ENCODE measurements around the gene SLC39A9. TPM values are rescaled to one million over a fixed set of nuclear protein-coding genes. Genes with fewer than 3 reads are reported as not detected.

The SLC39A9 gene
- total RNA-seq, result 100 to 1,000 TPM; 121 to 125 TPM

DNA sequence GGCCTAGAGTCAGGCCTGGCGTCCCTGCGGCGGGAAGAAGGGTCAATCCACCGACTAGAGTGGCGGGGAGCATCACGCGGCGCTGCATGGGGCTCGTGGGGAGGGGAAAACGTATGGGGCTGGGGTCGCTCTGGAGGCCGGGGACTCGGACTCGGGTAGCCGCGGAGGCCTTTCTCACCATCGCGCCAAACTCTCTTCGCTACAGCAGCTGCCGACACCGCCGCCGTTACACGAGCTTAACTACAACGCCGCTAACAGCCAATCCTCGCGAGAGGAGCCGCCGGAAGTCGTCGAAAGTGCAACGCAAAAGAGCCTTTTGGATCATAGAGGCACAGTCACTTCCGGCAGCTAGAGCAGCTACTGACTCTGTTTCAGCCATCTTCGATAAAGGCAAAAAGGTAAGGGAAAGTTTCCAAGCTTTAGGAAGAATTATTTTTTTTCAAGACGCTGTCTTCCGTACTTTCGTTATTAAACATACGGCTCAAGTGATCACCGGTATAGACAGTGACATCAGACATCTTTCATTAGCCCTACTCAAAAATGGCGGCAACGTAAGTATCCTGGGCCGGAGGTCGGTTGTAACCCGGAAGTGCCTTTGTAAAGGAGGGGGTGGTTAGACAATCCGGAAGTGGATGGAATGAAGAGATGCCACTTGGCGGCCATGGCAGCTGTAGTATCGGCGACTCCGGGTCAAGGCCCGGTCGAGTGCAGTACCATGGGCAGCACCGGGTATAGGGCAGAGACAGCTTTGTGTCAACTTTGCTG is at the start of gene SLC39A9, which contains the start of gene ERH:
SLC39A9 (plus strand) TSS at position 640 of the 765 bp plus-strand sequence. CDS start 678 bp downstream, outside the sequence.
ERH (minus strand) TSS at position 247 of the 765 bp plus-strand sequence; CDS start at position 181, 66 bp downstream.

DNA sequence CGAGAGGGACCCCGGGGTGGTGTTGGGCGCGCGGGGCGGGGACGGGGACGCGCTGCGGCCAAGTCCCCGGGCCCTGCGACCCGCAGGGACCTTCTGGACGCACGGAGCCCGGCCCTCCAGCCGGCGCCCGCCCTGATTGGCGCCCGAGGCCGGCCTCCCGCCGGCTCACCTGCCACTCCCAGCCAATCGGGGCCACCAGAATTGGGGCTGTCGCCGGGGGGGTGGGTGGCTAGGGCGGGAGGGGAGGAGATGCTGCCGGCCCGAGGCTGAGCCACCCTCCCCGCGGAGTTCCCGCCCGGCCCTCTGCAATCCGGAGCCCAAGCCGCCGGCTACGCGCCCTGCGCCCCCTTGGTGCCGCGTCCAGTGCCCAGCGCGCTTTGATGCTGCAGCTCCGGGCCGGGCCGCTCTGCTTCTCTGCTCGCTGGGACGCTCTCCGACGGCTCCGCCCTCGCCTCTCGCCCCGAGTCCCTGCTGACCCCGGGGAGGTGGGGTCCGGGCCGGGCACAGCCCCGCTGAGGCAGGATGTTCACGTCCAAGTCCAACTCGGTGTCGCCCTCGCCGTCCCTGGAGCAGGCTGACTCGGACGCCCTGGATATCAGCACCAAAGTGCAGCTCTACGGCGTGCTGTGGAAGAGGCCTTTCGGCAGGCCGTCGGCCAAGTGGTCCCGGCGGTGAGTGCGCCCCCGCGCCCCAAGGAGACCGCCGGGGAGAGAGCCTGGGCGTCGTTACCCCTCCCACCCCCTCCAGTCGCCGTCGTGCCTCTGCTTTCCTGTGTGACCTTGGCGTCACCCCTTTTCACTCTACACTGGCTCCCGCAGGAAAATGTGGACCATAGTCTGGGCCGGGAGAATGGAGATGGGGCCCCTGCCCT is 86.2 kb downstream of the SLC39A9 start, which contains the start of gene PLEKHD1:
PLEKHD1 (plus strand) TSS at position 285 of the 871 bp plus-strand sequence; CDS start at position 523, 238 bp downstream.

Other genes starting within 250 kb of the SLC39A9 start
- gene DCAF5, start 245.6 kb upstream of the SLC39A9 start, total RNA-seq, result 10 to 100 TPM; 22.0 to 31.0 TPM
- 10 to 100 TPM; 19.3 to 21.6 TPM for gene EXD2, start 207.2 kb upstream of the SLC39A9 start, total RNA-seq
- gene GALNT16, start 138.5 kb upstream of the SLC39A9 start, total RNA-seq, result not detected
- gene ERH, start 393 bp upstream of the SLC39A9 start, total RNA-seq, result 100 to 1,000 TPM; 102 to 184 TPM
- under 1 TPM in 1 of 2 donors, not detected in 1; 0.34 TPM for gene PLEKHD1, start 86.0 kb downstream of the SLC39A9 start, total RNA-seq
- not detected for gene CCDC177, start 176.2 kb downstream of the SLC39A9 start, total RNA-seq
- 10 to 100 TPM; 12.3 to 26.5 TPM for gene SUSD6, start 212.9 kb downstream of the SLC39A9 start, total RNA-seq